Raji (cell line): ENCODE measurements around the gene NPSR1.

Source experiments
- POLR2A ChIP-seq: IDR thresholded peaks from 2 replicates; pipeline ENCODE4 v1.6.1; 2011; ENCODE audit warnings: low read depth, low read length, control low read depth; ENCODE audit not compliant: insufficient read depth

The NPSR1 gene, protein sequence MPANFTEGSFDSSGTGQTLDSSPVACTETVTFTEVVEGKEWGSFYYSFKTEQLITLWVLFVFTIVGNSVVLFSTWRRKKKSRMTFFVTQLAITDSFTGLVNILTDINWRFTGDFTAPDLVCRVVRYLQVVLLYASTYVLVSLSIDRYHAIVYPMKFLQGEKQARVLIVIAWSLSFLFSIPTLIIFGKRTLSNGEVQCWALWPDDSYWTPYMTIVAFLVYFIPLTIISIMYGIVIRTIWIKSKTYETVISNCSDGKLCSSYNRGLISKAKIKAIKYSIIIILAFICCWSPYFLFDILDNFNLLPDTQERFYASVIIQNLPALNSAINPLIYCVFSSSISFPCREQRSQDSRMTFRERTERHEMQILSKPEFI

DNA sequence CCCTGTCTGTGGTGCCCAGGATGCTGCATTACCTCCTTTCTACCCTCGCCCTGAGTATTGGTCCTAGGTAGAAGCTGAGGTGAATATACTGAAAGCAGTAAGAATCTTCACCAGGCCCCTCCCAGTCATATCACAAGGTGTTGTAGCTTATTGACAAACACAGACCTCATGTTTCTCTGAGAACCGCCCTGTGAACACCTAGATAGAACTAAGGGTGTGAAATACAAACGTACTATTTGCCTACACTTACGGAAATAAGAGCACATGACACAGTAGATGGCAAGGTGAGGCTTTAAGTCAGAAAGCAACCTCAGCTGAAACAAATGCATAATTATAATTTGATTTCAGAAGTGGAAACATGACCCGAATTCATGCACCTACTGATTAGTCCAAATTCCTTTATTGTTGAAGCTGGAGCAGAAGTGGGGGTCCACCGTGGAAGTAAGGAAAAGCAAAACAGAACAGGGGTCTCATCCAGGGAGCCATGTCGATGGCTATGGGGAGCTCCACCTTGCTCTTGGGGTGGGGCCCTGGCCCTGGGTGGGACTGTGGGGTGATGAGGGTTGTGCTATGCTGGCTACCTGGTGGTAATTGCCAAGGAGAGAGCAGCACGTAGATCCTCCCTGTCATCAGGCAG, at the start of gene NPSR1:
Gene NPSR1 (plus strand): TSS at position 587 of the 637 bp plus-strand sequence. CDS start 195 bp downstream, outside the sequence.
- no peak for TF ChIP-seq POLR2A

DNA sequence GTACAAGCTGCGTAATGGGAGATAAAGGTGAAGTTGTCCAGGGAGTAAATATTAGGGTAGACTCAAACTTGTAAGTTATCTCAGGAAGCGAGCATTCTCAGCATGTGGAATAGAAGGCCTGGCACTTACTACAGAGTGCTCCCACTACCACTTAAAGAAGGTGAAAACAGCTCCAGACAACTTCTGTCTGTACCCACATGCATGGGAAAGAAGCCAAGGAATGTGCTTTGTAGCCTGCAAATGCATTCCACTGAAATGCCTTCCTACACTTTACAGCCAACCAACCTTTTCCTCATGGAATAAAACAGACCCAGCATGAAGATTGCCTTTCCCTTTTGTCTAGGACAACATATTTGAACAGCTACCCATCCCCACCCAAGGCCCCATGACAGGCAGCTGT, 45.4 kb upstream of the NPSR1 start:
- TF ChIP-seq POLR2A: no peak

DNA sequence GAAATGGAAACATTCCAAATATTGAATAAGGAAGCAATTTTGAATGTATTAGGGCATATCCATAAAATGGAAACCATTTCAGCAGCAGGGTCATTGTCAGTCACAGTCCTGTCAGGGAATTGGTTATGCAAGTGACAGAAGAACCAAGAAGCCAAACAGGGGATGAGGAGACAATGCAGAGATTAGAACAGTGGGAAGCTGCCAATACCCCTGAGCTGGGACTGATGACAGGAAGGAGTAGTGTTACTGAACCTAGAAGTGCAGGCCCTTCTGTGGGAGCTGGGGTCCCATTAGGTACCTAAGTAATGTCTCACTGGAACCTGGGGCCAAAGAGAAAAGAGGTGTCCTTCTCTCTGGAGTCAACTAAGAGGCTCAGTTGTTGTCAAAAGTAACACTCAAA, 37.6 kb upstream of the NPSR1 start:
- no peak for TF ChIP-seq POLR2A

DNA sequence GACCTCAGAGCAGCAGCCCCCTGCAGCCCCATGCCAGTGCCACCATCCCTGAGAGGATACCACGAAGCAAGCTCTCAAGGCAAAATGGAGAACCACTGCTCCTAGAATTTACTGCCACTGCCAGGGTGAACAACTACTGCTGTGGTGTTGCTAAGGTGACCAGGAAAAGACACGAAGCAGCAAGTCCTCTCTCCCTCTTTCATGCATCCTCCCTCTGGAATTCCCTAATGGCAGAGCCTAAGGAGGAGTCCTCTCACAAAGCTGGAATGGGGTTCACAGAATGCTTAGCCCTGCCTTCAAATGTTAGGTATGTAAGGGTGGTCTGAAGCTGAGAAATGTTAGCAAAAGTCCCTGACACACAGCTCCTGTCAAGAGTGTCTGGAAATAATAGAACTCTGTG, 35.8 kb upstream of the NPSR1 start:
- TF ChIP-seq POLR2A: no peak

DNA sequence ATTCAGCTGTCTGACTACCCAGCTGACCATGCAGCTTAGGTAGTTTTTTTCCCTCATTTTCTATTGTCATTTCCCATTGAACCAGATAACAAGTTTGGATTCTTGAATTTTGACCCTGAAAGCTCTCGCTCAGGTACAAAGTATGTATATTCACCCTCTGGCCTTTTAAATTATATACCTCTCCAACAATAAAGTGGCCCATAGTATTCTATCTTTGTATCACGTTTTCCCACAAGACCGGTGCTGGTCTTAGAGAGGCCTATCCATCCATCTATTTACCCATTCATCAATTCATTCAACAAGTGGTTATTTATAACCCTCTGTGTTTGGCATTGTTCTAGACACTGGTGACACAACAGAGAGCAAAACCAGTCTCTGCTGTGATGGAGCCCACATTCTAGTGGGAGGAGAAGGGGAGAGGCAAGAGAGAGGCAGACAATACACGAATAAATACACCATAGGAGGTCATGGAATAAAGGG, 35.2 kb upstream of the NPSR1 start:
- TF ChIP-seq POLR2A: no peak

DNA sequence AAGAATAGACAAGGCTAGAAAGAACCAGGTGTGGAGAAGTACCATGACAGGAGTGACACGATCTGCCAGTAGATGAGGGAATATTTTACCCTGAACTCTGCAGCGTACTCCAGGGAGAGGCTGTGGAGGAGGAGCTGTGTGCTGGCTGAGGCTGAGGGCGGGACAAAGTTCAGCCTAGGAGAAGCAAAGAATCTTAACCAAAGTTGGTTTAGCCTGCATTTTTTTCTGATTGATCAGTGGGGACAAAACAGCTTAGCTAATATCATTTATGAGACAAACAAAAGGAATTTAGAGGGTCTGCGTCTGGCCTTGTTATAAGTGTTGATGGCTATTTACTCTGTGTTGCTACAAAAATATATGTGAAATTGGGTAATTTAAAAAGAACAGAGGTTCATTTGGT, 5.2 kb upstream of the NPSR1 start:
- no peak for TF ChIP-seq POLR2A

DNA sequence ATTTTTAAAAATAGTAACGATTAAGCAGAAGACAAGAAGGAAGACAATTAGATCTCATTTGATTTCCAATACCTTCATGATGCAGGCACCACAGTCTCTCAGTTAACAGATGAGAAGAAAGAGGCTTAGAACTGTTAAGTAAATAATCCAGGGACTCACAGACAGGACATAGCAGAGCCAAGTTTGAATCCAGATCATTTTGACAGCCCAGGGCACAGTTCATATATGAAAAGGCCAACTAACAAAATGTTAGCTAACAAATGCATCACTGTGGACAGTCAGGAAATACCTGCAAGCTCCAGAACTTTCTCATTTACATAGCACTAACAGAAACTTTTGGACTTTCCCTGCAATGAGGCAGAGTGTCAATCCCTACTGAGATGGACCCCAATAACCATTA, 4.2 kb upstream of the NPSR1 start:
- no peak for TF ChIP-seq POLR2A

DNA sequence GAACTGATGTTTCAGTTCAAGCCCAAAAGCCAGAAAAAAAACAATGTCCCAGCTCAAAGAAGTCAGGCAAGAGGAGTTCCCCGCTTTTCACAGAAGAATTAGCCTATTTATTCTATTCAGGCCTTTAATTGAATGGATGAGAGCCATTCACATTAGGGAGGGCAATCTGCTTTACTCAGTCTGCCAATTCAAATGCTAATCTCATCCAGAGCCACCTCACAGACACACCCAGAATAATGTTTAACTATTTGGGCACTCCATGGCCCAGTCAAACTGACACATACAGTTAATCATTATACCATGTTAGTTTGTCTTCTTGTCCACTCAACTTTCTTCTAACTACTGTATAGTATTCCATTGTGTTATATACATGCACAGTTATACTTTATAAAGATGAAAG, 2.6 kb upstream of the NPSR1 start:
- no peak for TF ChIP-seq POLR2A

DNA sequence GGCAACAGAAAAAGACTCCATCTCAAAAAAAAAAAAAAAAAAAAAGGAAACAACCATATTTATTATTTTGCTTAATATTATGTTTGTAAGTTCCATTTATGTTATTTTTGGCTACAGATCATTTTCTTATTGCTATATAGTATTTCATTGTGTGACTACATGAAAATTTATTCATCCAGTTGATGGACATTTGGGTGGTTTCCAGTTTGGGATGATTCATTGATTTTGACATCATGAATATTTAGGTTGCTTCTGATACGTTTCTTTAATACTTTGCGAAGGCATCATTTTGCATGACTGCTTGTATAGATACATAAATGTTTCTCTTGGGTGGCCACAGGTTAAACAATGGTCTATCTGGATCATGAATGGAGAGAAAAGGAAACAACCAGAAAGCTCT, 2.0 kb upstream of the NPSR1 start:
- no peak for TF ChIP-seq POLR2A

DNA sequence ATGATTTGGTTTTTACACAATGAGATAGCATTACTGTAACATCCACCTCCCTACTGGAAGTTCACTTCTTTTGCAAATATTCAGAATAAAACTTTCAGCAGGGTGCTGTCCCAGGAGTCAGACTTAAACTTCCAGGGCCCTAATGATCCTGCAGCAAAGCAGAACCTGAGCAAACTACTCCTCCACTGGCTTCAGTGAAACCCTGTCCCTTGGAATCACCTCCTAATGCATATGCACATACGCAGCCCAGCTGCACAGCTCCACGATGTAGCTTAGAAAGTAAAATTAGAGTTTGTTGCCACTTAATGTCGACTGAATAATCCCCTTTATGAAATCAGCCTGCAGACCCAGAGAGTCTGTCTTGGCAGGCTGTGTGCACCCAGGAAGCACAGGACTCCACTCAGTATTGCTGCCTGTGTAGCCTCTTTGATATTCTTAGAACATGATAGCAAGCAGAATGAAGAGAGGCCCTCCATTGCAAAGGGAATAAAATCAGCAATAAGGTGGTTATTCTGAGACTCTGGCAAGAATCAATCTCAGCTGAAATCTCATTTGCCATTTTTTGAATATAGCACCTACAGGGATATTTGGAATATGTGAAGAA, 1.6 kb downstream of the NPSR1 start:
- no peak for TF ChIP-seq POLR2A

DNA sequence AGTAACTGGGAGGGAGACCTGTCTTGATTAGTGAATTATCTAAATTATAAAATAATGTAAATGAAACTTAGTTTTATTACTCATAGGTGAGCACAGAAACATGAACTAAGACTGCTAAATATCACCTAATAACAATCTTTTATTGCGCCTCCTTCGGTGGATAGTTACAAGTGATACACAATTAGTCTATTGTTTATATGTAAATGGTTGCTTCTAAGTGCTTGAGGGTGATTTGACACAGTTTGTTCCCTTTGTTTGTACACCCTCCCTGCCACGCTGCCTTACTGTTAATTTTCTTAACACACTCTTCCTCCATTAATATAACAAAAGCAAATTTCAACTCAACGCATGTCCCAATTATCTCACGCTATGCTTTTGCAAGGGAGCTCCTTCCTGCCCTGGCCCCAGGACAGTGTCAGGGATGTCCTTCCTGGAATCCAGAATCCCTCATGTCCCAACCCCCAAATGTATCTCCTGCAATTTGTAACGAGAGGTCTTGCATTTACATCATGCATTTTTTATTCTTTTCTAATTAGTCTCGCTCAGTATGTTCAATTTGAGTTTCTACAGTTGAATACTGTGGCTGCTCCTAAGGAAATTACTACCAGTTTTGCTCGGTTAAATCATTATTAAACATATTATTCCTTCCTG, 4.2 kb downstream of the NPSR1 start:
- TF ChIP-seq POLR2A: no peak

DNA sequence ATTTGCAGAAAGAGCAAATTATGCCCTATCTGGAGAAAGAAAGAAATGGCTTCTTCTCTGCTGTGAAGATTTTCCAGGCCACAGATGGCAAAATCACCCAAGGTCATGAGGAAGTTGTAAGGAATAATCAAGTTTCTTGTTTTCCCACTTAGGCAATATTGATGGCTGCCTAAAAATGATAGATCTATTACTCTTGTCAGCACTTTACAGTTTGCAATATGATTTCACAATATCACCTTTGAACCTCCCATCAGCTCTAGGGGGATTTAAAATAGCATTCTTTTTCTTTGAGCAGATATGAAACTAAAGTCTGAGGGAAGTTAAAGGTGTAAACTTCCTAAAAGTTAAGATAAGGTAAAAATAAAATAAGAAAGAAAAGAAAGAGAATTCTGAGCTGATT, 6.7 kb downstream of the NPSR1 start:
- TF ChIP-seq POLR2A: no peak

DNA sequence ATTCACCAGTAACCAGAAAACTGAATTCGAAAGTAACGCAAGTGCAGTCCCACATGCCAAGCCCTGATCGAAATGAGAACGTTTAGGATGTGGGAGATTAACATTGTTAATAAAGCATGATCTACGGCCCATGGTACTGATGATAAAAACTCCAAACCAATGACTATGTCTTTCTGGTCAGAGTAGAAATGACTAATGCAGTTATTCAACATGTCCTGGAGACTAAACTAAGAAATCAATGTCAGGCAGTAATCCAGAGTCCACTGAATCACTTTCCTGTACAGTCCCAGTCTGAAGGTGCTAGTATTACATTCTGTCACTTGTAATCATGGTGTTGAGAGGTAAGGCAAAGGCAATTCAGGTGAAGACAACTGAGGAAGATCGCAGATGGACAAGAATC, 14.4 kb downstream of the NPSR1 start:
- TF ChIP-seq POLR2A: no peak

DNA sequence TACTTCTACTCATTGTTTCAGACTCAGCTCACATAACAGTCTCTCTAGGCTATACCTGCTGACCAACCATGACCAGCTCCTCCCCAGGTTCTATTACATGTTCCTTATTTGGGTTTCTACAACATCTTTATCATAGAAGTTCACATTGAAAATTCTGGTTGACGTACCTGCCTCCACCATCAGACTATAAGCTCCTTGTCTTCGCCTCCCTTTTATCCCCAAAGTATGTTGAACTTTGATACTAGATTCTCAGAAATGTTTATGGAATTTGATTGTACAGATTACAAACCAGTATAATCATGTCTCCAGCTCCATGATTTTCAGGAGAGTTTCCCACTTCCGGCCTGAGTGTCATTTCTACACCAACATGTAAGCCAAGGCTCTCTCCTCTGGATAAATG, 15.0 kb downstream of the NPSR1 start:
- no peak for TF ChIP-seq POLR2A

DNA sequence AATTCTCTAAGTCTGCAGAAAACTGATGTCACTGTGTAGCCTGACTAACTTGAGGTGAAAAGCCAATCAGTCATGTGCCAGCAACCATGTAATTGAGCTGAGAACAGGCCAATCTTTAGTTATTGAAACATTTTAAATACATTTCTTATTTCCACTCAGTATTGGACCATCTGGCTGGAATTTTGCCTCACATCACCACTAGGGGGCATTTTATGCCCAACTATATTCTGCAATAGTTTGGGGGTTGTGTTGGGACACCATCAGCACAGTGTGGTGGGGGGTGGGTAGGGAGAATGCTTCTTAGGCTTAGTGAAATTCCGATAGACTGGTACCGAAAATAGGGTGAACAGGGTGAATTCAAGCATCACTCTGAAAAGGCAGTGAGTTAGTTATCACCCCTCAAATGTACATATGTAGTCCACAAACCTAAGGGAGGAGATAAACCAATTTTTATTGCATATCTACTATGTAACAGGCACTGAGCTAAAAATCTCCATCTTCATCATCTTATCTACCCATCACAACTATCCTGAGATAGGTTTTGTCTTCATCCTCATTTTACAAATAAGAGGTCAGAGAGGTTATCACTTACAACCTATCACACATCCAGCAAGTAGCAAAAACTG, 17.8 kb downstream of the NPSR1 start:
- TF ChIP-seq POLR2A: no peak
